Amygdala (tissue), 56 donors: ENCODE measurements around the gene RTP5.

Source experiments
- DNase-seq, 56 donors: peaks; one replicate each; lab custom pipeline; 2025; lab: John Stamatoyannopoulos, UW

The RTP5 gene

GRCh38 chr2:241884951-241885290 is 15.4 kb downstream of the RTP5 start:
- no peak for DNase-seq

DNA sequence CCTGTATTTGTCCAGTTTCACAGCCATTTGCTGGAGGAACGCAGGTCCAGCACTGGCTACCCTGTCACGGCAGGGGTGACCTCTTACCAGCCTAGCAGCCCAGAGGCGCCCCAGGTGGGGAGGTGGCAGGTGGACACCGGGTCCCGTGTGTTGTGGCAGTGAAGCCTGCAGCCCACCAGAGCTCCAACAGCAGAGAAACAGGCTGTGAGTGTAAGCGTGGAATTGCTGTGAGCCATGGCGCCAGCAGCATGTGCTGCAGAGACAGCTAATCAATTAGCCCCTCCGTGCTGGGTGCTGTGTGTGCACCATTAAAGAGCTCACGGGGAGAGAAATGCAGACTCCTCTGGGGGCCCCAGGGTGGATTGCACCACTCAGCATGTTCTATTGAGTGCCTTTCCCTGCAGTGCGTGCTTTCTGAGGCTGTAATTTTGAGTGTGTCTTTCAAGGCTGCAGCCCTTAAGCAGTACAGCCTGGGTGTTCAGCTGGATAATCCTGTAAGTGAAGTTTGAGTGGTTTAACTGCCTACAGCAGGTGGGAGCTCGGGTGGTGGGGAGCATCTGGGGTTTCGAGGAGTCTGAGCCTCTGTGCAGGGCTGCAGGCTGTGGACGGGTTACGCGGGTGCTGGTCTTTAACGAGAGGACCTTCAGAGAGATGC is 15.9 kb downstream of the RTP5 start:
- no peak for DNase-seq

GRCh38 chr2:241885946-241886643 is 16.6 kb downstream of the RTP5 start:
- no peak for DNase-seq

DNA sequence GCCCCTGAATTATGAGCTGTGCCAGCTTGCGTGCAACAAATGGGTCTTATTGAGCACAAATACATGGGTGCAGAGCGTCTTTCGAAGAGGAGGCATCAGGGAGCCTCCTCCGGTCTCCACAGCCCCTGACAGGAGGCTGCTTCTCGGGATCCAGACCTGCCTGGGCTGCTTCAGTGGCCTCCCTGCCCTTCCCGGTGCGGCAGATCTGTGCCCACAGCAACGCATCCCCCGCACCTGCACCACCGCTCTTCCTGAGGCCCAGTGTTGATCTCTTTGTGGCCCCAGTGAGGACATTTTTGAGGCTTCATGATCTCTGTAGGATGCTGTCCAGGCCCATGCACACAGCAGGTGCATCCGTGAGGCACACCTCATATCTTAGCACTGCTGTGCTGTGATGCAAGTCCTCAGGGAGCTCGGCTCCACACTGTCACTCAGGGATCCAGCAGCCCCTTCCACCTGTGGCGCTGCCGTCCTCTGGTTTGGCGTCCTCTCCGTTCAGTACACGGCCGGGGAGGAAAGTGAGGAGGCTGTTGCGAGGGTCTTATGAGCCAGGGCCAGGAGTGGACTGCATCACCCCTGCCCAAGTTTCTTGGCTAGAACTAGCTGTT is 17.4 kb downstream of the RTP5 start:
- no peak for DNase-seq

DNA sequence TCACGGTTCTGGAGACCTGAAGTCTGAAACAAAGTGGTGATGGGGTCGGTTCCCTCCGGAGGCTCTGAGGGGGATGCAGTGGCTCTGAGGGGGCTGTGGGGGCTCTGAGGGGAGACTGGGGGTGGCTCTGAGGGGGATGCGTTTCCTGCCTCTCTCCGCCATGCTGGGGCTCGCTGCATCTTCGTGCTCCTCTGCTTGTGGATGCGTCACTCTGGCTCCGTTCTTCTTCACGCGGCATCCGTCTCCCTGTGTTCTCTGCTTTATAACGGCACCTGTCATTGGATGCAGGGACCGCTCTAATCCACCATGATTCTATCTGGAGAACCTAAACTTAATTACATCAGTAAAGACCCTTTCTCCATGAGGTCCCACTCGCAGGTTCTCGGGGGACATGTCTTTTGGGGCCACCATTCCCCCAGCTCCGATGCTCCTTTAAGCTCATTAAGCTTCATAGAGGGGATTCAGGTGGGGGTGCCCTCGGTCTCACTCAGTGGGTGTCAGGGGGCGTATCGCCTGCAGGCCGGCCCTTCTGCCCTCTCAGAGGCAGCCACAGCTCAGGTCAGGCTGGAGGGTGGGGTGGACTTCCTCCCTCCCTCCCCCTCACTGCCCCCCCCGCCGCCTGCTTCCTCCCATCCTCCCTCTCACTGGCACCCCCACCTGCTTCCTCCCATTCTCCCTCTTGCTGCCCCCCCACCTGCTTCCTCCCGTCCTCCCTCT is 18.4 kb downstream of the RTP5 start:
- no peak for DNase-seq

GRCh38 chr2:241888641-241889040 is 19.1 kb downstream of the RTP5 start:
- DNase-seq = no peak

DNA sequence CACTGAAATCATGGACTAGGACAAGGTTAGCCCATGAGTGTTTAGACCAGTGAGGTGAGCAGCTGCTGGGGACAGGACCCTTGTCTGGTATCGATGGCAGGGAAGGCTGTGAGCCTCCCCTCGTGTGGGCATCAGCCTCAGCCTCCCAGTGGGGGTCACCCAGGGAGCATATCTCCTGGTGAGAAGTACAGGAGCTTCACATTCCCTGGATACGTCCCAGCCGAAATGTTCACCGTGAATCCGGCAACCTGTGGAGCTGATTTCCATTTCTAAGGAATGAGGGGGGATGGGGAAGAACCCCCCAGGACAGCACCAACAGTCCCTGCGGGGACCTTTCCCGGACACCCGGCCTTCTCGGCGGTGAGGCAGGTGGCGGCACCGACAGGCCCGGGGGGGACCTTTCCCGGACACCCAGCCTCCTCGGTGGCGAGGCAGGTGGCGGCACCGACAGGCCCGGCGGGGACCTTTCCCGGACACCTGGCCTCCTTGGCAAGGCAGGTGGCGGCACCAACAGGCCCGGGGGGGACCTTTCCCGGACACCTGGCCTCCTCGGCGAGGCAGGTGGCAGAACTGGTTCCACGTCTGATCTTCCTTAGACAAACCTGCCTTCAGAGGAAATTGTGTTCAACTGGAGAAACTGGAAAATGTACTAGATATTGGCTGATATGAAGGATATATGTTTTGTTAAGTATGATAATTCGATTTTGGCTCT is 21.2 kb downstream of the RTP5 start:
- DNase-seq = no peak

DNA sequence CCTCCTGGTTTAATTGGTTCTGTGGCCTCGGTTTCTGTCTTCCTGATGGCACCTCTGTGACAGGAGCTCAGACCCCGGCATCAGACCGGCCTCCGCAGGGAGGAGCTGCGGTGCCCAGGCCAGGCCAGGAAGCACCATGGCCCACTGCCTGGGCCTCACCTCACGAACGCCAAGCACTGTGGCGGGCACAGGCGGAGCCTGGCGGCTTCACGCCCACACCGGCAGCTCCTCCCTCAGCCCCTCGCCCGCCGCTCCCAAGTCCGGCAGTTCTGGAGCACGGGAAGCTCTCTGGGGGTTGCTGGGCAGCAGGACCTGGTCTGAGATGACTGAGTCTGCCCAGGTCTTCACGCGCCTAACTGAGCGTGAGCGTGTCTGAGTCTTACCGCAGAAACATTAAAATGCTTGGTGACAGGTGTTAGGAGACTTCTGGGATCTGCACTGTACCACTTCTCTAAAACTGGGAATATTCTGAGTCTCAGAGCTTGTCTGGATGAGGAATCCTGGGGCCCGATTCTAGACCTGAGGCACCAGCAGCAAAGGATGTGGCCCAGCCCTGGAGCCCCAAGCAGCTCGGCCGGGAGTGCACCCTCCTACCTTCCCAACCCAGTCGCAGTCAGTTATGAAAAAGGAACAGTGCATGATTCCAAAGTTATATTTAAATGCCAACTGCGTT is 21.9 kb downstream of the RTP5 start:
- DNase-seq = no peak

DNA sequence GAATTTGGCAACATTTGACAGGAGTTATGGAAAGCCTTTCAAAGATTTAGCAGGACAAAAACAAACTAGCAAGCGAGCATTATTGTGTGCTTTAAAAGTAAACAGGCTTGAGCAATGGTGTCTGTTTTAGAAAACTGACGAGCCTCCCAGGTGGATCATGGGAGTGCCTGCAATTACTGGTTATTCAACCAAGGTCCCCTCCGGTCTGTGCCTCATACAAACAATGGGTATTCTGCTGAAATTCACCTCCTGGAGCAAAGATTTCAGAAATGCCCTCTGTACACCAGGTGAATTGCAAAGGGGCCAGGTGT is 22.4 kb downstream of the RTP5 start:
- no peak for DNase-seq

GRCh38 chr2:241892299-241893137 is 23.0 kb downstream of the RTP5 start:
- DNase-seq = no peak

- DNase-seq = no peak
Observed at GRCh38 chr2:241893265-241893664, 23.7 kb downstream of the RTP5 start.

GRCh38 chr2:241894056-241894641 is 24.6 kb downstream of the RTP5 start:
- no peak for DNase-seq

- no peak for DNase-seq
Observed at GRCh38 chr2:241894681-241895426, 25.3 kb downstream of the RTP5 start.

DNA sequence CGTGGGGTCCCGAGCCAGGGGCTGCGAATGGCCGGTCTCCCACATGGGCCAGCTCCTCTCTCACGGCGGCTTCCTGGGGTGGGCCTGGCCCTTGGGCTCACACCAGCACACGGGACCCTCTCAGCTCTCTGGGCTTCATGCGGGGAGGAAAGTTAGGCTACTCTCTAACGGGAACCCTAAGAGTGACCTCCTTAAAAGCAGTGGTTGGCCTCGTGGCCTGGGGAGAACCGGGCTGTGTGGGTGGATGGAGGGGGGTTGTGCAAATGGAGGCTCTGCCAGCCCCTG is 25.8 kb downstream of the RTP5 start:
- no peak for DNase-seq

GRCh38 chr2:241895712-241896641 is 26.4 kb downstream of the RTP5 start:
- DNase-seq = peak in 7 of 56 donors; percentile 29 to 94 (median 41)

DNA sequence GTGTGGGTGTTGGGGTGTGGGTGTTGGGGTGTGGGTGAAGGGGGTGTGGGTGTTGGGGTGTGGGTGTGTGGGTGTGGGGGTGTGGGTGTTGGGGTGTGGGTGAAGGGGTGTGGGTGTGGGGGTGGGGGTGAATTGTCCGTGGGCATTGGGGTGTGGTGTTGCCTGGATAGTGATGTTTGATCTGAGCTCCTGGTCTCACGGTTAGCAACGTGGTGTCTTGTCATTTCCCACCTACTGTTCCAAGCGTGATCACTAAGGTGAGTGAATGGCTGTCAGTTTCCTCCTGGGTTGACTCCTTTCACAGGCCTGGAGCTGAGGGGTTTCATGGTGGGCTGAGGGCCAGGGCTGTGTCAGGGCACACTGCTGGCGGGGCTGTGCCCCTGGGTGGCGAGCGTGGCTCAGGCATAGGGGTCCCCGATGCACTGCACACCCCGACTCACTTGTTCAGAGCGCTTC is 27.2 kb downstream of the RTP5 start:
- no peak for DNase-seq

- no peak for DNase-seq
Observed at GRCh38 chr2:241897231-241897916, 27.8 kb downstream of the RTP5 start.
